ENCODE measurements around the gene EPHB6.

The EPHB6 gene

GRCh38 chr7:142833174-142834048 is 21.5 kb upstream of the EPHB6 start:
- no peak for DNase-seq

GRCh38 chr7:142835487-142835886 is 19.4 kb upstream of the EPHB6 start:
- DNase-seq = no peak

- DNase-seq = no peak
Measured at GRCh38 chr7:142836426-142836825, 18.4 kb upstream of the EPHB6 start.

- DNase-seq = no peak
Measured at GRCh38 chr7:142838461-142839213, 16.2 kb upstream of the EPHB6 start.

GRCh38 chr7:142842251-142842766 is 12.6 kb upstream of the EPHB6 start:
- no peak for DNase-seq

- no peak for DNase-seq
Measured at GRCh38 chr7:142847353-142847752, 7.5 kb upstream of the EPHB6 start.

GRCh38 chr7:142851269-142851668 is 3.6 kb upstream of the EPHB6 start:
- no peak for DNase-seq

GRCh38 chr7:142851919-142852318 is 3.0 kb upstream of the EPHB6 start:
- DNase-seq = no peak

GRCh38 chr7:142853739-142854371 is 1.0 kb upstream of the EPHB6 start:
- DNase-seq = no peak

GRCh38 chr7:142855114-142855743 is 353 bp downstream of the EPHB6 start:
- no peak for DNase-seq

- no peak for DNase-seq
Measured at GRCh38 chr7:142855756-142856564, 1.1 kb downstream of the EPHB6 start.

- DNase-seq = no peak
Measured at GRCh38 chr7:142856565-142857245, 1.8 kb downstream of the EPHB6 start.

- no peak for DNase-seq
Measured at GRCh38 chr7:142857625-142858024, 2.7 kb downstream of the EPHB6 start.

- DNase-seq = no peak
Measured at GRCh38 chr7:142859411-142859810, 4.5 kb downstream of the EPHB6 start.

GRCh38 chr7:142859829-142860228 is 5.0 kb downstream of the EPHB6 start:
- DNase-seq = no peak

- DNase-seq = no peak
Measured at GRCh38 chr7:142860968-142861367, 6.1 kb downstream of the EPHB6 start.

- DNase-seq = no peak
Measured at GRCh38 chr7:142862351-142862750, 7.5 kb downstream of the EPHB6 start.

- no peak for DNase-seq
Measured at GRCh38 chr7:142862786-142863400, 8.0 kb downstream of the EPHB6 start.

- no peak for DNase-seq
Measured at GRCh38 chr7:142863891-142864685, 9.2 kb downstream of the EPHB6 start.

All from cerebellar nuclear complex (tissue), 1 donor.